ENCODE data around the gene ANAPC16.

DNA sequence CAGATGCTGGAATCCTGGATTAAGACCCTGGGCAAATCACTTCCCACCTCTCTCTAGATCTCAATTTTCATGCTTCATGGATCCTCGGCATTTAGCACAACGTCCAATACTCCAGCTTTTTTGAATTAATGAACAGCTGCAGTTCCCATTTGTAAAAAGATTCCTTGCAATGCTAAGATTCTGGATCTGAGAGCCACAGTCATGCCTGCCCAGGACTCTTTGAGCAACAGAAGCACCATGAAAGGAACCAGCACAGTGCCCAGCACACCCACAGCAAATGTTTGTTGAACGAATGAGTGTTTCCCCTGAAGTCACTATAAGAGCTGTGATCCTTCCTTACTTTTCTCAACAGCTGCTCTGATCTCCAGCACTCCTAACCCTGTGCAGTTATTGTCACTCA lies 37.2 kb downstream of the ANAPC16 start:
- TF ChIP-seq, protein P1, sequence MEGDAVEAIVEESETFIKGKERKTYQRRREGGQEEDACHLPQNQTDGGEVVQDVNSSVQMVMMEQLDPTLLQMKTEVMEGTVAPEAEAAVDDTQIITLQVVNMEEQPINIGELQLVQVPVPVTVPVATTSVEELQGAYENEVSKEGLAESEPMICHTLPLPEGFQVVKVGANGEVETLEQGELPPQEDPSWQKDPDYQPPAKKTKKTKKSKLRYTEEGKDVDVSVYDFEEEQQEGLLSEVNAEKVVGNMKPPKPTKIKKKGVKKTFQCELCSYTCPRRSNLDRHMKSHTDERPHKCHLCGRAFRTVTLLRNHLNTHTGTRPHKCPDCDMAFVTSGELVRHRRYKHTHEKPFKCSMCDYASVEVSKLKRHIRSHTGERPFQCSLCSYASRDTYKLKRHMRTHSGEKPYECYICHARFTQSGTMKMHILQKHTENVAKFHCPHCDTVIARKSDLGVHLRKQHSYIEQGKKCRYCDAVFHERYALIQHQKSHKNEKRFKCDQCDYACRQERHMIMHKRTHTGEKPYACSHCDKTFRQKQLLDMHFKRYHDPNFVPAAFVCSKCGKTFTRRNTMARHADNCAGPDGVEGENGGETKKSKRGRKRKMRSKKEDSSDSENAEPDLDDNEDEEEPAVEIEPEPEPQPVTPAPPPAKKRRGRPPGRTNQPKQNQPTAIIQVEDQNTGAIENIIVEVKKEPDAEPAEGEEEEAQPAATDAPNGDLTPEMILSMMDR (IDR thresholded peaks at IDR 0.05; ENCODE audit: borderline replicate concordance, extremely low read depth, low read length, poor library complexity, severe bottlenecking) = no peak
- TF ChIP-seq EZH2 (IDR thresholded peaks at IDR 0.05; ENCODE audit: borderline replicate concordance, low read depth, low read length, severe bottlenecking) = no peak

Measured in DND-41 (cell line).